HepG2 (cell line): ENCODE measurements around the gene SYNE1. TPM values are rescaled to one million over a fixed set of nuclear protein-coding genes. Genes with fewer than 3 reads are reported as not detected.

Source experiments
- ATAC-seq: fragments of 200-7000 bp; cut with Tn5 transposase; 3 replicates; pipeline ENCODE4 v1.9.1; 2020; ENCODE audit warnings: mild to moderate bottlenecking, moderate library complexity
- BruUV-seq: library from RNA; stranded (reverse); fragments of 400-500 nt; replicated peaks from 2 replicates; lab custom pipeline; 2021; lab: Mats Ljungman, UMichigan
- CTCF ChIA-PET: fragments of 300-600 bp; formaldehyde crosslinking; extraction: SDS; loops from one replicate; lab custom pipeline; 2021; ENCODE audit warnings: low total read pairs, inconsistent platforms, low intra/inter-chr PET ratio; lab: Yijun Ruan, JAX
- POLR2A ChIA-PET: fragments of 350-600 bp; sonication (Branson Sonifier 250); formaldehyde crosslinking; loops from one replicate; lab custom pipeline; 2020; ENCODE audit warnings: antibody characterized with exemption, inconsistent platforms; lab: Yijun Ruan, JAX
- DNase-seq: peaks from one replicate; pipeline ENCODE4 v3.0.0-alpha.2; 2015; ENCODE audit warnings: low spot score
- FAIRE-seq: peaks from 3 replicates; lab custom pipeline; 2011; peaks lifted over from hg19 to GRCh38; lab: Jason Lieb, UNC
- H2AFZ ChIP-seq: one replicate; pipeline ENCODE4 v1.6.1; 2011; ENCODE audit warnings: low read length, inconsistent platforms
- H3K27ac ChIP-seq: fragments of 300-600 bp; 3 replicates; pipeline ENCODE4 v1.8.0; 2011; ENCODE audit warnings: mixed run types, mild to moderate bottlenecking, mixed read lengths, low read length, inconsistent platforms; ENCODE audit not compliant: insufficient read depth; ENCODE audit errors: extremely low read length
- H3K27me3 ChIP-seq, 2 experiments: fragments of 200-600 bp in 1 of 2; 2 replicates in 1 of 2; 3 replicates in 1 of 2; pipeline versions ENCODE4 v1.6.0 to v1.8.0; 2011; ENCODE audit warnings: low read length in 2 of 2, mild to moderate bottlenecking in 2 of 2, moderate library complexity in 2 of 2, inconsistent platforms in 1 of 2; ENCODE audit not compliant: insufficient read depth in 2 of 2, control insufficient read depth in 1 of 2
- H3K36me3 ChIP-seq, 2 experiments: fragments of 200-600 bp in 1 of 2; replicated peaks in 1 of 2; 2 replicates in 1 of 2; 3 replicates in 1 of 2; pipeline versions ENCODE4 v1.5.1 to v1.8.0; 2011; ENCODE audit warnings: low read length in 2 of 2, inconsistent platforms in 1 of 2; ENCODE audit not compliant: insufficient read depth in 2 of 2, control insufficient read depth in 1 of 2
- H3K4me1 ChIP-seq: 2 replicates; pipeline ENCODE4 v1.5.1; 2012; ENCODE audit warnings: low read length, inconsistent platforms; ENCODE audit not compliant: insufficient read depth
- H3K4me2 ChIP-seq: 2 replicates; pipeline ENCODE4 v1.6.0; 2011; ENCODE audit warnings: low read depth, low read length, inconsistent platforms
- H3K4me3 ChIP-seq, 3 experiments: fragments of 200-600 bp in 1 of 3; sonication (generic), shearing (Covaris generic) in 1 of 3; replicated peaks in 1 of 3; 2 replicates each; pipeline ENCODE4 v1.5.1; 2011 to 2016; ENCODE audit warnings: low read length in 3 of 3, inconsistent platforms in 2 of 3, low read depth in 2 of 3, mild to moderate bottlenecking in 2 of 3, control low read depth in 1 of 3, mixed read lengths in 1 of 3; ENCODE audit not compliant: insufficient read depth in 1 of 3
- H3K79me2 ChIP-seq: one replicate; pipeline ENCODE4 v1.6.1; 2011; ENCODE audit warnings: low read length, inconsistent platforms; ENCODE audit not compliant: insufficient read depth
- H3K9ac ChIP-seq: 2 replicates; pipeline ENCODE4 v1.6.0; 2011; ENCODE audit warnings: mild to moderate bottlenecking, low read depth, low read length, inconsistent platforms; ENCODE audit not compliant: insufficient read depth
- H3K9me3 ChIP-seq: 2 replicates; pipeline ENCODE4 v1.5.1; 2012; ENCODE audit warnings: mild to moderate bottlenecking, low read length
- H4K20me1 ChIP-seq: 2 replicates; pipeline ENCODE4 v1.6.0; 2011; ENCODE audit warnings: inconsistent platforms, mild to moderate bottlenecking, low read length, moderate library complexity; ENCODE audit not compliant: insufficient read depth
- ASH2L ChIP-seq: fragments of 300-600, 200-600 bp; sonication (generic); IDR thresholded peaks from 2 replicates; pipeline ENCODE4 v1.7.0; 2017; ENCODE audit warnings: low read depth, mild to moderate bottlenecking, moderate library complexity, mixed read lengths, low read length; ENCODE audit not compliant: insufficient read length
- ATF7-NPFF ChIP-seq: sonication (generic); formaldehyde crosslinking; IDR thresholded peaks from 2 replicates; pipeline ENCODE4 v1.8.1; 2023; ENCODE audit warnings: mild to moderate bottlenecking, low read depth, missing genetic modification reagents, moderate library complexity
- BRF2 ChIP-seq: sonication (generic); formaldehyde crosslinking; IDR thresholded peaks from 2 replicates; pipeline ENCODE4 v1.8.1; 2022; ENCODE audit warnings: mild to moderate bottlenecking, missing genetic modification reagents
- DR1 ChIP-seq: sonication (generic); formaldehyde crosslinking; IDR thresholded peaks from 2 replicates; pipeline ENCODE4 v1.8.0; 2021; ENCODE audit warnings: mild to moderate bottlenecking, missing genetic modification reagents, inconsistent platforms
- EED ChIP-seq: sonication (generic); formaldehyde crosslinking; IDR thresholded peaks from 2 replicates; pipeline ENCODE4 v1.5.0; 2020; ENCODE audit warnings: mild to moderate bottlenecking, missing genetic modification reagents
- GLI4 ChIP-seq: sonication (generic); formaldehyde crosslinking; IDR thresholded peaks from 2 replicates; pipeline ENCODE4 v1.5.1; 2020; ENCODE audit warnings: missing genetic modification reagents, mild to moderate bottlenecking, moderate library complexity, borderline replicate concordance
- HMG20B ChIP-seq: conservative IDR thresholded peaks from 2 replicates; pipeline ENCODE4 v1.6.1; 2016; ENCODE audit warnings: missing genetic modification reagents, missing compliant biosample characterization
- KDM2A ChIP-seq: sonication (generic); formaldehyde crosslinking; IDR thresholded peaks from 2 replicates; pipeline ENCODE4 v1.4.0; 2020; ENCODE audit warnings: low read depth, missing genetic modification reagents, borderline replicate concordance
- KDM4B ChIP-seq: sonication (generic); formaldehyde crosslinking; IDR thresholded peaks from 2 replicates; pipeline ENCODE4 v1.4.0; 2020; ENCODE audit warnings: missing genetic modification reagents
- MAFK ChIP-seq, 2 experiments: IDR thresholded peaks in 1 of 2; conservative IDR thresholded peaks in 1 of 2; 2 replicates each; pipeline ENCODE4 v1.6.1; 2011; ENCODE audit warnings: improper control_type of control experiment in 2 of 2, low read length in 2 of 2
- NFIB ChIP-seq: sonication (generic); formaldehyde crosslinking; IDR thresholded peaks from 2 replicates; pipeline ENCODE4 v1.9.0; 2021; ENCODE audit warnings: missing genetic modification reagents, mild to moderate bottlenecking, borderline replicate concordance
- RBM22 ChIP-seq: fragments of 200-400 bp; formaldehyde crosslinking; optimal IDR thresholded peaks from 2 replicates; pipeline ENCODE3; 2017; ENCODE audit warnings: mild to moderate bottlenecking, low read length, moderate library complexity
- REPIN1 ChIP-seq: sonication (generic); formaldehyde crosslinking; IDR thresholded peaks from 2 replicates; pipeline ENCODE4 v1.8.0; 2022; ENCODE audit warnings: missing genetic modification reagents, low read depth, mild to moderate bottlenecking, borderline replicate concordance
- SP5 ChIP-seq: IDR thresholded peaks from 2 replicates; pipeline ENCODE4 v1.6.1; 2016; ENCODE audit warnings: low read depth, borderline replicate concordance
- TRIM22 ChIP-seq: fragments of 450-650 bp; IDR thresholded peaks from 2 replicates; pipeline ENCODE4 v1.6.1; 2017
- ZNF124 ChIP-seq: sonication (generic); formaldehyde crosslinking; IDR thresholded peaks from 2 replicates; pipeline ENCODE4 v1.4.0; 2020; ENCODE audit warnings: missing genetic modification reagents
- ZNF556 ChIP-seq: sonication (generic); formaldehyde crosslinking; IDR thresholded peaks from 2 replicates; pipeline ENCODE4 v1.4.0; 2020; ENCODE audit warnings: mild to moderate bottlenecking, missing genetic modification reagents, borderline replicate concordance
- ZNF598 ChIP-seq: sonication (generic); formaldehyde crosslinking; IDR thresholded peaks from 2 replicates; pipeline ENCODE4 v1.5.1; 2020; ENCODE audit warnings: mild to moderate bottlenecking, missing genetic modification reagents, borderline replicate concordance
- ZNF737 ChIP-seq: sonication (generic); formaldehyde crosslinking; IDR thresholded peaks from 2 replicates; pipeline ENCODE4 v1.5.0; 2020; ENCODE audit warnings: missing genetic modification reagents, mild to moderate bottlenecking, borderline replicate concordance
- WGBS: methylation state at CpG from one replicate; pipeline ENCODE4 v1.1.6; 2017; ENCODE audit warnings: low lambda C conversion rate; 5-methylcytosine and 5-hydroxymethylcytosine counted together
- in situ Hi-C: cut with HindIII; loops from 2 replicates; pipeline ENCODE4 v1.10.0; 2017; ENCODE audit warnings: low pct_unique_long_range_greater_than_20kb; ENCODE audit not compliant: extremely low pct_ligation_motif_present
- intact Hi-C: fragments of 100-400 bp; cut with micrococcal nuclease; formaldehyde crosslinking; loops from one replicate; pipeline ENCODE4 v1.10.0; 2022; ENCODE audit not compliant: unreplicated experiment
- polyA plus RNA-seq, 8 experiments: library from polyadenylated mRNA; depleted of rRNA in 3 of 8; stranded (reverse) in 7 of 8; unstranded in 1 of 8; fragments of >200 nt; fragmentation: Illumina TruSeq in 4 of 8; extraction: Trizol in 4 of 8; gene quantifications; 2 replicates each; pipeline versions ENCODE4 v1.2.1 to v1.2.3, GENCODE V29; 2011 to 2016; ENCODE audit warnings: low read depth in 4 of 8, missing spikeins in 1 of 8, mixed read lengths in 1 of 8; ENCODE audit not compliant: insufficient read depth in 1 of 8
- total RNA-seq, 5 experiments: library from RNA; depleted of rRNA; stranded (reverse); fragments of >200 nt; fragmentation: Illumina TruSeq; extraction: Trizol; gene quantifications; 2 replicates each; pipeline ENCODE4 v1.2.3, GENCODE V29; 2016; ENCODE audit warnings: low read depth in 1 of 5

SYNE1 gene
- total and polyA plus RNA-seq, 2 of the 13 experiments (the other 11 are each of a cell fraction or from before 2014, with no cell fraction given): 5.5 to 15.9 TPM

GRCh38 chr6:152161501-152161900 lies 475.7 kb downstream of the SYNE1 start:
- FAIRE-seq: no peak
- POLR2A ChIA-PET: interaction anchor here (1.0 kb wide), 1 partner anchor 10 kb away, joined by 3 read pairs; no protein-coding TSS in a partner anchor
- Histone ChIP-seq H3K4me2 (no peak overlapping the region), H4K20me1 (no peaks in the 10 kb centered on the region), H3K36me3 (no peaks in the 10 kb centered on the region), H2AFZ (no peak overlapping the region), H3K27ac (no peak overlapping the region), H3K9me3 (no peaks in the 10 kb centered on the region), H3K9ac (no peak overlapping the region), H3K4me3 (no peak overlapping the region), H3K27me3 (no peaks in the 10 kb centered on the region), H3K79me2 (no peaks in the 10 kb centered on the region), H3K4me1 (no peaks in the 10 kb centered on the region)
- TF ChIP-seq ASH2L (no peak), HMG20B (CRISPR knock-in tag) (no peak), ATF7-NPFF (no peak), SP5 (CRISPR knock-in tag) (no peak)
- intact Hi-C loops: no loop called here
- no peak for DNase-seq
- CTCF ChIA-PET: no interaction called here
- ATAC-seq: no peak
- BruUV-seq: no TSS peak
- in situ Hi-C loops: no loop called here

- no peaks in the 10 kb centered on the region for H4K20me1 ChIP-seq
- BruUV-seq: no TSS peak
- TF ChIP-seq MAFK (conservative IDR thresholded peaks at IDR 0.05 in 1 of 2, IDR thresholded peaks at IDR 0.05 in 1 of 2; ENCODE audit: low read length in 2 of 2) (no peak), BRF2 (CRISPR knock-in tag) (no peak), NFIB (no peak), DR1 (no peak), KDM4B (no peak), ZNF124 (no peak), ZNF737 (no peak), KDM2A (CRISPR knock-in tag) (no peak), TRIM22 (no peak), GLI4 (CRISPR knock-in tag) (no peak), REPIN1 (CRISPR knock-in tag) (no peak), EED (CRISPR knock-in tag) (no peak), ZNF556 (CRISPR knock-in tag) (no peak), ZNF598 (CRISPR knock-in tag) (no peak), RBM22 (no peak)
These were observed 476.8 kb downstream of the SYNE1 start for GRCh38 chr6:152160346-152160745.

More at GRCh38 chr6:152160346-152160745, 476.8 kb downstream of the SYNE1 start:
- Histone ChIP-seq H3K4me2 (no peak overlapping the region), H3K27me3 (no peaks in the 10 kb centered on the region), H3K27ac (no peak overlapping the region), H3K4me1 (no peaks in the 10 kb centered on the region), H3K4me3 (no peak overlapping the region), H3K36me3 (no peaks in the 10 kb centered on the region), H3K9me3 (no peaks in the 10 kb centered on the region), H3K9ac (no peak overlapping the region), H2AFZ (no peak overlapping the region), H3K79me2 (no peaks in the 10 kb centered on the region)
- CTCF ChIA-PET: no interaction called here
- in situ Hi-C loops: no loop called here
- POLR2A ChIA-PET: no interaction called here
- no peak for ATAC-seq
- intact Hi-C loops: no loop called here
- FAIRE-seq: no peak
- no peak for DNase-seq
- 97% methylated on average over 3 of the region's 3 CpGs for WGBS
